ENCODE results near the gene SERPING1.
"Not testable (repeated sequence)": the region's sequence is repeated elsewhere in the genome, so short reads cannot be mapped to it uniquely, and the experiment has no call there.

- TF ChIP-seq POLR2A (IDR thresholded peaks at IDR 0.05); CTCF (IDR thresholded peaks at IDR 0.05 in 4 of 5, conservative IDR thresholded peaks at IDR 0.05 in 1 of 5): not testable (repeated sequence)
Observed at GRCh38 chr11:57652230-57652629, 54.7 kb downstream of the SERPING1 start.
